GM12878 (cell line): ENCODE data around the gene FOXJ3. TPM values are rescaled to one million over a fixed set of nuclear protein-coding genes. Genes with fewer than 3 reads are reported as not detected.

Experiments used
- ATAC-seq: fragments of 200-7000 bp; cut with Tn5 transposase; 3 replicates; pipeline ENCODE4 v1.9.1; 2020; ENCODE audit warnings: mild to moderate bottlenecking, moderate library complexity
- BruUV-seq: library from RNA; stranded (reverse); fragments of 400-500 nt; replicated peaks from 2 replicates; lab custom pipeline; 2021; lab: Mats Ljungman, UMichigan
- CTCF ChIA-PET: fragments of 300-600 bp; sonication (Branson Sonifier 250); formaldehyde crosslinking; extraction: SDS; loops from one replicate; lab custom pipeline; 2021; ENCODE audit warnings: inconsistent platforms; lab: Yijun Ruan, JAX
- POLR2A ChIA-PET: fragments of 350-600 bp; formaldehyde crosslinking; extraction: SDS; loops from one replicate; lab custom pipeline; 2021; ENCODE audit warnings: inconsistent platforms; lab: Charles Lee
- RAD21 ChIA-PET: fragments of 300-600 bp; sonication (Branson Sonifier 250); formaldehyde crosslinking; loops from one replicate; lab custom pipeline; 2023; ENCODE audit warnings: antibody characterized with exemption; ENCODE audit not compliant: unreplicated experiment; lab: Charles Lee
- SMC1A ChIA-PET: fragments of 300-600 bp; sonication (Branson Sonifier 250); formaldehyde crosslinking; loops from one replicate; lab custom pipeline; 2023; ENCODE audit not compliant: unreplicated experiment, uncharacterized antibody; lab: Charles Lee
- DNase-seq: peaks from one replicate; pipeline ENCODE4 v3.0.0-alpha.2; 2011; ENCODE audit warnings: low read depth, low spot score
- FAIRE-seq: peaks from 3 replicates; lab custom pipeline; 2011; peaks lifted over from hg19 to GRCh38; lab: Jason Lieb, UNC
- H2AFZ ChIP-seq: 2 replicates; pipeline ENCODE4 v1.6.0; 2011; ENCODE audit warnings: low read depth, low read length, control low read depth; ENCODE audit not compliant: control insufficient read depth
- H3K27ac ChIP-seq: 2 replicates; pipeline ENCODE4 v1.5.1; 2011; ENCODE audit warnings: control low read depth; ENCODE audit not compliant: control insufficient read depth, insufficient read depth
- H3K27me3 ChIP-seq, 2 experiments: replicated peaks in 1 of 2; 2 replicates each; pipeline versions ENCODE4 v1.6.0 to v1.6.1; 2011; ENCODE audit warnings: low read length in 1 of 2; ENCODE audit not compliant: control insufficient read depth in 2 of 2, insufficient read depth in 2 of 2
- H3K36me3 ChIP-seq, 2 experiments: 2 replicates each; pipeline ENCODE4 v1.5.1; 2011; ENCODE audit warnings: low read length in 1 of 2; ENCODE audit not compliant: control insufficient read depth in 2 of 2, insufficient read depth in 2 of 2
- H3K4me1 ChIP-seq: 2 replicates; pipeline ENCODE4 v1.6.1; 2011; ENCODE audit warnings: mild to moderate bottlenecking, low read length, moderate library complexity, mixed read lengths; ENCODE audit not compliant: control insufficient read depth, insufficient read depth
- H3K4me2 ChIP-seq: 2 replicates; pipeline ENCODE4 v1.6.0; 2011; ENCODE audit warnings: control low read depth; ENCODE audit not compliant: control insufficient read depth, insufficient read depth
- H3K4me3 ChIP-seq: fragments of 200-600 bp; sonication (generic); 2 replicates; pipeline ENCODE4 v1.5.1; 2016
- H3K79me2 ChIP-seq: 2 replicates; pipeline ENCODE4 v1.6.0; 2011; ENCODE audit warnings: low read length; ENCODE audit not compliant: control insufficient read depth, insufficient read depth
- H3K9ac ChIP-seq: 2 replicates; pipeline ENCODE4 v1.8.0; 2011; ENCODE audit warnings: low read length, control low read depth, mixed read lengths; ENCODE audit not compliant: control insufficient read depth, insufficient read depth
- H3K9me3 ChIP-seq: replicated peaks from 3 replicates; pipeline ENCODE4 v1.5.1; 2011; ENCODE audit warnings: mild to moderate bottlenecking, low read length; ENCODE audit not compliant: control insufficient read depth, insufficient read depth
- H4K20me1 ChIP-seq: 2 replicates; pipeline ENCODE4 v1.6.0; 2011; ENCODE audit not compliant: control insufficient read depth, insufficient read depth
- BACH1 ChIP-seq: fragments of 450-650 bp; IDR thresholded peaks from 2 replicates; pipeline ENCODE4 v1.6.1; 2017; ENCODE audit warnings: mild to moderate bottlenecking, borderline replicate concordance
- CHD2 ChIP-seq: IDR thresholded peaks from 2 replicates; pipeline ENCODE4 v1.6.1; 2011; ENCODE audit warnings: low read depth, low read length, improper control_type of control experiment, borderline replicate concordance
- CHD4 ChIP-seq: fragments of 200-600 bp; sonication (generic); IDR thresholded peaks from 2 replicates; pipeline ENCODE4 v1.6.1; 2016; ENCODE audit warnings: mild to moderate bottlenecking
- ELK1 ChIP-seq: IDR thresholded peaks from 2 replicates; pipeline ENCODE4 v1.6.1; 2012; ENCODE audit warnings: low read depth, low read length, improper control_type of control experiment
- EZH2 ChIP-seq: IDR thresholded peaks from 2 replicates; pipeline ENCODE4 v1.6.1; 2012; ENCODE audit warnings: low read depth, mild to moderate bottlenecking, control low read depth, inconsistent platforms, low read length, borderline replicate concordance; ENCODE audit not compliant: control insufficient read depth
- JUNB ChIP-seq: IDR thresholded peaks from 2 replicates; pipeline ENCODE4 v1.6.1; 2016; ENCODE audit warnings: antibody characterized with exemption, mild to moderate bottlenecking
- LARP7 ChIP-seq: fragments of 450-650 bp; IDR thresholded peaks from 2 replicates; pipeline ENCODE4 v1.6.1; 2017; ENCODE audit warnings: mild to moderate bottlenecking
- MTA3 ChIP-seq: IDR thresholded peaks from 2 replicates; pipeline ENCODE4 v1.6.1; 2012; ENCODE audit warnings: low read length, inconsistent platforms, borderline replicate concordance
- NR2C1 ChIP-seq: fragments of 450-650 bp; IDR thresholded peaks from 2 replicates; pipeline ENCODE4 v1.6.1; 2017; ENCODE audit warnings: antibody characterized with exemption, mild to moderate bottlenecking, moderate library complexity
- NR2C2 ChIP-seq: IDR thresholded peaks from 2 replicates; pipeline ENCODE4 v1.6.1; 2011; ENCODE audit warnings: borderline replicate concordance, low read depth; ENCODE audit not compliant: control insufficient read depth, insufficient read length
- RCOR1 ChIP-seq: conservative IDR thresholded peaks from 2 replicates; pipeline ENCODE4 v1.6.1; 2012; ENCODE audit warnings: low read depth, low read length, improper control_type of control experiment
- RUNX3 ChIP-seq: IDR thresholded peaks from 2 replicates; pipeline ENCODE4 v1.6.1; 2012; ENCODE audit warnings: low read length, inconsistent platforms
- SRF ChIP-seq, 2 experiments: IDR thresholded peaks; 2 replicates each; pipeline ENCODE4 v1.6.1; 2011; ENCODE audit warnings: low read depth in 2 of 2, low read length in 2 of 2, mild to moderate bottlenecking in 1 of 2, moderate library complexity in 1 of 2
- SUZ12 ChIP-seq: fragments of 200-600 bp; sonication (generic); IDR thresholded peaks from one replicate; pipeline ENCODE4 v1.6.1; 2018; ENCODE audit warnings: antibody characterized with exemption, mild to moderate bottlenecking; ENCODE audit not compliant: unreplicated experiment
- TCF7 ChIP-seq: IDR thresholded peaks from 2 replicates; pipeline ENCODE4 v1.6.1; 2014; ENCODE audit warnings: antibody characterized with exemption, borderline replicate concordance
- WGBS: methylation state at CpG from one replicate; pipeline ENCODE4 v1.1.6; 2016; ENCODE audit warnings: low lambda C conversion rate; ENCODE audit not compliant: insufficient replicate concordance, insufficient coverage; ENCODE audit errors: missing lambda C conversion rate; 5-methylcytosine and 5-hydroxymethylcytosine counted together
- in situ Hi-C: fragments of 300-500 bp; cut with MboI; formaldehyde crosslinking; loops from 9 replicates; pipeline ENCODE4 v1.14.3; 2018; ENCODE audit warnings: mixed read lengths
- intact Hi-C: fragments of 100-400 bp; cut with micrococcal nuclease; formaldehyde crosslinking; loops from one replicate; pipeline ENCODE4 v1.14.2; 2022; ENCODE audit not compliant: unreplicated experiment
- polyA plus RNA-seq, 11 experiments: library from polyadenylated mRNA; depleted of rRNA in 4 of 11; unstranded in 6 of 11; stranded (reverse) in 5 of 11; fragments of >200 nt; fragmentation: Nextera tagmentation in 4 of 11; fragmentation: Illumina TruSeq in 1 of 11; extraction: Ambion mirVana in 4 of 11; extraction: Trizol in 1 of 11; gene quantifications; 1 replicate in 1 of 11; 2 replicates in 10 of 11; pipeline versions ENCODE4 v1.2.1 to v1.2.3, GENCODE V29; 2011 to 2016; ENCODE audit warnings: inconsistent platforms in 2 of 11, missing spikeins in 2 of 11, low read depth in 1 of 11
- total RNA-seq, 4 experiments: library from RNA; depleted of rRNA in 3 of 4; stranded (reverse); fragments of >200 nt in 3 of 4; fragmentation: Illumina TruSeq in 1 of 4; extraction: Trizol in 1 of 4; gene quantifications; 2 replicates each; pipeline versions ENCODE4 v1.2.1 to v1.2.3, GENCODE V29; 2013 to 2021

The FOXJ3 gene
- total and polyA plus RNA-seq, 10 of the 15 experiments (the other 5 are each of a cell fraction or from before 2014, with no cell fraction given): 9.5 to 54.2 (median 24.7) TPM

DNA sequence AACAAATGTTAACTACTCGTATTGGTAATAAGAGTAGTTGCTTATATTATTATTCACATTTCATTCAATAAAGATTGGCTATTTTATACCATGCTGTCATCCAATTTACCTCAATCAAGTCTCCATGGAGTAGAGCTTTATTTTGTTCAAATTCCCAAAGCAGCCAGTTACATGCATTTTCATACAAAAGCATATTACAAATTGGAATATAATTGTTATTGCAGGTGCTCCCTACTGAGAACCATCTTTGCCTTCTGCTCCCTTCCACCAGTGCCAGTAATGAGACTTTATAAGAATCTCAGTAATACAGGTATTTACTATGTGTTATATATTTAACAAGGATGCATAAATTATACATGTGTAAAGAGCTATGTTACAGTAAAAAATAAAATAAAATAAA, 54.2 kb downstream of the FOXJ3 start:
- ATAC-seq: no peak
- Histone ChIP-seq H3K79me2 (peaks cover 6% of the 10 kb centered on the region), H3K4me1 (no peaks in the 10 kb centered on the region), H3K9me3 (no peaks in the 10 kb centered on the region), H2AFZ (no peak overlapping the region), H3K9ac (no peak overlapping the region), H3K36me3 (0 out of 4 replicates have a peak, but pooled peaks cover 0 to 3% of the 10 kb centered on the region in 2 experiments), H3K4me3 (no peak overlapping the region), H4K20me1 (no peaks in the 10 kb centered on the region), H3K27me3 (no peaks in the 10 kb centered on the region), H3K27ac (no peak overlapping the region), H3K4me2 (no peak overlapping the region)
- no TSS peak for BruUV-seq
- ChIA-PET RAD21 (no interaction called here), POLR2A (no interaction called here), SMC1A (interaction anchor here (0.7 to 1.9 kb wide), 4 partner anchors 22 to 400 kb away, joined by 3 to 5 read pairs (median 3); no protein-coding TSS in a partner anchor), CTCF (no interaction called here)
- no peak for DNase-seq
- intact Hi-C loops: no loop called here
- in situ Hi-C loops: no loop called here
- WGBS: 94% methylated on average over 1 of the region's 1 CpG
- TF ChIP-seq SUZ12: no peak
- no peak for TF ChIP-seq CHD4
- no peak for TF ChIP-seq SRF (IDR thresholded peaks at IDR 0.05; ENCODE audit: low read depth in 2 of 2, low read length in 2 of 2)
- TF ChIP-seq MTA3: no peak
- no peak for TF ChIP-seq NR2C1
- TF ChIP-seq NR2C2: no peak
- TF ChIP-seq JUNB: no peak
- TF ChIP-seq ELK1: no peak
- no peak for TF ChIP-seq EZH2
- no peak for TF ChIP-seq TCF7
- TF ChIP-seq CHD2: no peak
- TF ChIP-seq RCOR1: no peak
- TF ChIP-seq BACH1: no peak
- TF ChIP-seq RUNX3: no peak
- no peak for TF ChIP-seq LARP7
- no peak for FAIRE-seq
